D721Med (cell line): ENCODE data around the gene RAD51AP1.
"Not testable (repeated sequence)": the region's sequence is repeated elsewhere in the genome, so short reads cannot be mapped to it uniquely, and the experiment has no call there.

ENCODE experiments used
- DNase-seq: peaks from one replicate; pipeline ENCODE4 v3.0.0; 2011; ENCODE audit warnings: low spot score; ENCODE audit not compliant: insufficient read length
- FAIRE-seq: peaks from 2 replicates; lab custom pipeline; 2011; peaks lifted over from hg19 to GRCh38; lab: Jason Lieb, UNC
- CTCF ChIP-seq: IDR thresholded peaks from 2 replicates; pipeline ENCODE4 v1.5.1; 2012; ENCODE audit warnings: mild to moderate bottlenecking, control low read depth; ENCODE audit not compliant: insufficient read depth; ENCODE audit errors: missing control alignments

Gene RAD51AP1

GRCh38 chr12:4506430-4506829 lies 32.3 kb upstream of the RAD51AP1 start:
- peak; percentile 35 for FAIRE-seq
- DNase-seq = no peak
- TF ChIP-seq CTCF = no peak

- DNase-seq (no peak), FAIRE-seq (no peak)
- no peak for TF ChIP-seq CTCF
Measured at GRCh38 chr12:4506870-4507269, 31.8 kb upstream of the RAD51AP1 start.

GRCh38 chr12:4508503-4508902 lies 30.2 kb upstream of the RAD51AP1 start:
- DNase-seq = not testable (repeated sequence)

GRCh38 chr12:4509269-4509668 lies 29.4 kb upstream of the RAD51AP1 start:
- FAIRE-seq, DNase-seq: not testable (repeated sequence)

More at GRCh38 chr12:4508503-4508902, 30.2 kb upstream of the RAD51AP1 start:
- not testable (repeated sequence) for FAIRE-seq

GRCh38 chr12:4518106-4518728 lies 20.5 kb upstream of the RAD51AP1 start:
- no peak for TF ChIP-seq CTCF
- FAIRE-seq (no peak), DNase-seq (no peak)

- DNase-seq, FAIRE-seq: not testable (repeated sequence)
Measured at GRCh38 chr12:4523443-4523842, 15.2 kb upstream of the RAD51AP1 start.

GRCh38 chr12:4526923-4527546 lies 11.7 kb upstream of the RAD51AP1 start:
- no peak for DNase-seq
- TF ChIP-seq CTCF = peak; percentile 44
- no peak for FAIRE-seq

- FAIRE-seq (no peak), DNase-seq (no peak)
- TF ChIP-seq CTCF = no peak
Measured at GRCh38 chr12:4530160-4530559, 8.5 kb upstream of the RAD51AP1 start.
